ENCODE measurements around the gene ZNF580. TPM values are rescaled to one million over a fixed set of nuclear protein-coding genes. Genes with fewer than 3 reads are reported as not detected.

Gene ZNF580
- total RNA-seq, 1 experiment from 2014 or later: 15.2 TPM

- POLR2A ChIA-PET (ENCODE audit: unreplicated experiment): interaction anchor here (0.6 to 1.2 kb wide), 8 partner anchors 8 to 1780 kb away, joined by 3 to 19 read pairs (median 4); partner anchors contain the start of genes FIZ1 and U2AF2
- H3K4me3 ChIP-seq (ENCODE audit: low read length): peak within 1 kb of the TSS; percentile 71
- CTCF ChIA-PET: interaction anchor here (0.5 to 1.0 kb wide), 6 partner anchors 11 to 185 kb away, joined by 3 to 7 read pairs (median 5); no protein-coding TSS in a partner anchor
- no peaks in the 10 kb centered on the region for H3K36me3 ChIP-seq (ENCODE audit: low read depth, low read length)
- no peaks in the 10 kb centered on the region for H3K9me2 ChIP-seq (replicated peaks; ENCODE audit: low read length)
- peaks cover 4% of the 10 kb centered on the region; the same call in 1 of the 2 replicates for H4K20me1 ChIP-seq (ENCODE audit: low read length)
- ATAC-seq: peak; percentile 87
- peak within 1 kb of the TSS; percentile 91 for H3K4me2 ChIP-seq (ENCODE audit: low read length)
- H3K27ac ChIP-seq (ENCODE audit: low read length): peak within 1 kb of the TSS; percentile 76
- no TSS peak for BruUV-seq (replicated peaks)
- no peaks in the 10 kb centered on the region for H3K27me3 ChIP-seq (ENCODE audit: low read length)
- H3F3A ChIP-seq (ENCODE audit: low read length, unreplicated experiment): no peaks in the 10 kb centered on the region
- no peak for TF ChIP-seq EZH2phosphoT487 (IDR thresholded peaks at IDR 0.05; ENCODE audit: borderline replicate concordance, low read length)
- TF ChIP-seq, protein P1, sequence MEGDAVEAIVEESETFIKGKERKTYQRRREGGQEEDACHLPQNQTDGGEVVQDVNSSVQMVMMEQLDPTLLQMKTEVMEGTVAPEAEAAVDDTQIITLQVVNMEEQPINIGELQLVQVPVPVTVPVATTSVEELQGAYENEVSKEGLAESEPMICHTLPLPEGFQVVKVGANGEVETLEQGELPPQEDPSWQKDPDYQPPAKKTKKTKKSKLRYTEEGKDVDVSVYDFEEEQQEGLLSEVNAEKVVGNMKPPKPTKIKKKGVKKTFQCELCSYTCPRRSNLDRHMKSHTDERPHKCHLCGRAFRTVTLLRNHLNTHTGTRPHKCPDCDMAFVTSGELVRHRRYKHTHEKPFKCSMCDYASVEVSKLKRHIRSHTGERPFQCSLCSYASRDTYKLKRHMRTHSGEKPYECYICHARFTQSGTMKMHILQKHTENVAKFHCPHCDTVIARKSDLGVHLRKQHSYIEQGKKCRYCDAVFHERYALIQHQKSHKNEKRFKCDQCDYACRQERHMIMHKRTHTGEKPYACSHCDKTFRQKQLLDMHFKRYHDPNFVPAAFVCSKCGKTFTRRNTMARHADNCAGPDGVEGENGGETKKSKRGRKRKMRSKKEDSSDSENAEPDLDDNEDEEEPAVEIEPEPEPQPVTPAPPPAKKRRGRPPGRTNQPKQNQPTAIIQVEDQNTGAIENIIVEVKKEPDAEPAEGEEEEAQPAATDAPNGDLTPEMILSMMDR (conservative IDR thresholded peaks at IDR 0.05; ENCODE audit: low read depth, low read length): no peak
- no peak for TF ChIP-seq EZH2 (IDR thresholded peaks at IDR 0.05; ENCODE audit: low read length, unreplicated experiment)
- peaks cover 8% of the 10 kb centered on the region for H3K79me2 ChIP-seq (ENCODE audit: low read length)
- intact Hi-C loops (cut with micrococcal nuclease): loop anchor here (1.0 to 2.0 kb wide), 2 partner anchors 19 to 38 kb away; partner anchors contain the start of gene ZNF865
- H3K4me1 ChIP-seq (ENCODE audit: insufficient read depth, low read length): peaks cover 10% of the 10 kb centered on the region
- H3K9me3 ChIP-seq (ENCODE audit: low read length): no peaks in the 10 kb centered on the region
- peak within 1 kb of the TSS; percentile 87 for H3K9ac ChIP-seq (ENCODE audit: low read length)
- peak; percentile 95 for DNase-seq
- peak within 1 kb of the TSS; percentile 92 for H2AFZ ChIP-seq (ENCODE audit: low read length)
These were observed 16.4 kb upstream of the ZNF580 start, which contains the start of gene ZNF784 for GRCh38 chr19:55624109-55625003. TSS of gene ZNF784 (minus strand) at chr19:55624566. CDS start at chr19:55624561, 5 bp downstream.

DNA sequence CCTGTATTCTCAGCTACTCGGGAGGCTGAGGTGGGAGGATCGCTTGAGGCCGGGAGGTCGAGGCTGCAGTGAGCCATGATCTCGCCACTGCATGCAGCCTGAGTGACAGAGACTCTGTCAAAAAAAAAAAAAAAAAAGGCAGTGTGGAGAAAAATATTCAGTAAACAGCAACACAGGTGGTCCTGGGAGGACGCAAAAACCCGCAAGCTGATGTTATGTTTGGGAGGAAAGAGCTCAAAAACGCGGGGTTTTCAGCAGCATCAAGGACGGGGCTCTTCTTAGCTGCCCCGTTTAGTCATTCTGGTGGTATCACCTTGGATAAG is 15.8 kb upstream of the ZNF580 start:
- H3K4me3 ChIP-seq (ENCODE audit: low read length): peak overlapping the region; percentile 71
- H3K9me3 ChIP-seq (ENCODE audit: low read length): no peaks in the 10 kb centered on the region
- BruUV-seq (replicated peaks): TSS peak; percentile 67
- H3K27ac ChIP-seq (ENCODE audit: low read length): peak overlapping the region; percentile 76; the same call in 1 of the 2 replicates
- H3K9me2 ChIP-seq (replicated peaks; ENCODE audit: low read length): no peaks in the 10 kb centered on the region
- H3K4me1 ChIP-seq (ENCODE audit: insufficient read depth, low read length): peaks cover 10% of the 10 kb centered on the region
- no peaks in the 10 kb centered on the region for H3K27me3 ChIP-seq (ENCODE audit: low read length)
- H3F3A ChIP-seq (ENCODE audit: low read length, unreplicated experiment): no peaks in the 10 kb centered on the region
- H3K9ac ChIP-seq (ENCODE audit: low read length): peak overlapping the region; percentile 87
- ATAC-seq: no peak
- H3K79me2 ChIP-seq (ENCODE audit: low read length): peaks cover 8% of the 10 kb centered on the region
- peak overlapping the region; percentile 91 for H3K4me2 ChIP-seq (ENCODE audit: low read length)
- no peaks in the 10 kb centered on the region for H3K36me3 ChIP-seq (ENCODE audit: low read depth, low read length)
- ChIA-PET CTCF (interaction anchor here (0.5 to 0.7 kb wide), 2 partner anchors 16 to 129 kb away, joined by 3 to 7 read pairs; no protein-coding TSS in a partner anchor), POLR2A (ENCODE audit: unreplicated experiment) (interaction anchor here (0.6 to 1.2 kb wide), 6 partner anchors 8 to 466 kb away, joined by 3 to 6 read pairs (median 4); partner anchors contain the start of genes FIZ1 and U2AF2)
- TF ChIP-seq, protein P1 (conservative IDR thresholded peaks at IDR 0.05; ENCODE audit: low read depth, low read length): no peak
- TF ChIP-seq EZH2phosphoT487 (IDR thresholded peaks at IDR 0.05; ENCODE audit: borderline replicate concordance, low read length) (no peak), EZH2 (IDR thresholded peaks at IDR 0.05; ENCODE audit: low read length, unreplicated experiment) (no peak)
- H4K20me1 ChIP-seq (ENCODE audit: low read length): peaks cover 4% of the 10 kb centered on the region; the same call in 1 of the 2 replicates
- intact Hi-C loops (cut with micrococcal nuclease): loop anchor here (2.0 kb wide), 1 partner anchor 38 kb away; no protein-coding TSS in a partner anchor
- H2AFZ ChIP-seq (ENCODE audit: low read length): peak overlapping the region; percentile 92
- DNase-seq: no peak
